BE2C (cell line): ENCODE data around the gene FXR2.
A peak's percentile ranks its signal among the peaks of the same experiment; 100 is the strongest.

Source experiments
- DNase-seq: peaks from one replicate; pipeline ENCODE4 v3.0.0-alpha.2; 2020
- H3K27me3 ChIP-seq: fragments of 250-450 bp; sonication (Bioruptor Pico); 2 replicates; pipeline ENCODE4 v1.5.1; 2020; ENCODE audit warnings: mild to moderate bottlenecking
- H3K36me3 ChIP-seq: fragments of 250-450 bp; sonication (Bioruptor Pico); 2 replicates; pipeline ENCODE4 v1.5.1; 2020; ENCODE audit warnings: mild to moderate bottlenecking
- H3K4me1 ChIP-seq: fragments of 250-450 bp; sonication (Bioruptor Pico); 2 replicates; pipeline ENCODE4 v1.5.1; 2020
- H3K4me3 ChIP-seq: 2 replicates; pipeline ENCODE4 v1.5.1; 2011; ENCODE audit warnings: low read depth, low read length
- H3K9me3 ChIP-seq: fragments of 250-450 bp; sonication (Bioruptor Pico); 2 replicates; pipeline ENCODE4 v1.5.1; 2020
- CTCF ChIP-seq: IDR thresholded peaks from 2 replicates; pipeline ENCODE4 v1.5.1; 2012; ENCODE audit warnings: mild to moderate bottlenecking, low read depth, low read length

FXR2 gene

DNA sequence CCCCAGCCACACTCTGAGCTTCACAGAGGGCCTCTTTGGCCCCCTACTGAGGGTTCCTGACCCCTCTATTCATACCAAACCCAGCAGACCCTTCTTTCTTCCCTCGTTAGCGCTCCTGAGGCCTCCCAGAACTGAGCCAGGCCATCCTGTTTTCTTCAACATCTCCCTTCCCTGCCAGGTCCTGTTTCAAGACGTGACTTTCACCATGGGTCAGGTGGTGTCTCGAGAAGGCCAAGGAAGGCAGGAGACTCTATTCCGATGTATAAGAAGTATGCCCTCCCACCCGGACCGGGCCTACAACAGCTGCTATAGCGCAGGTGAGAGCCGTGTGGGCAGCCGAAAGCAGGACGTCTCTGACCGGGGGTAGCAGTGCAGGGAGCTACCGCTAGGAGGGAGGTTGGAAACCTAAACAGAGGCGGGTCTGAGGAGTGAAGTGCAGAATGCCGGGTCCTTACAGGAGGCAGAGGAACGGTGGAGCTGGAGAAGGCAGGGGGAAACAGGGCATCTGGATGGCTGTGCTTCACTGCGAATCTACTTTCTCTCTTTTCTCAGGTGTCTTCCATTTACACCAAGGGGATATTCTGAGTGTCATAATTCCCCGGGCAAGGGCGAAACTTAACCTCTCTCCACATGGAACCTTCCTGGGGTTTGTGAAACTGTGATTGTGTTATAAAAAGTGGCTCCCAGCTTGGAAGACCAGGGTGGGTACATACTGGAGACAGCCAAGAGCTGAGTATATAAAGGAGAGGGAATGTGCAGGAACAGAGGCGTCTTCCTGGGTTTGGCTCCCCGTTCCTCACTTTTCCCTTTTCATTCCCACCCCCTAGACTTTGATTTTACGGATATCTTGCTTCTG is 54.3 kb downstream of the FXR2 start:
- peak; percentile 14; the same call in 1 of the 2 replicates for TF ChIP-seq CTCF
- no peaks in the 10 kb centered on the region for H3K9me3 ChIP-seq
- peaks cover 9% of the 10 kb centered on the region for H3K36me3 ChIP-seq
- no peak overlapping the region for H3K4me3 ChIP-seq
- no peaks in the 10 kb centered on the region; the same call in 1 of the 2 replicates for H3K4me1 ChIP-seq
- no peak for DNase-seq
- H3K27me3 ChIP-seq, result no peaks in the 10 kb centered on the region

DNA sequence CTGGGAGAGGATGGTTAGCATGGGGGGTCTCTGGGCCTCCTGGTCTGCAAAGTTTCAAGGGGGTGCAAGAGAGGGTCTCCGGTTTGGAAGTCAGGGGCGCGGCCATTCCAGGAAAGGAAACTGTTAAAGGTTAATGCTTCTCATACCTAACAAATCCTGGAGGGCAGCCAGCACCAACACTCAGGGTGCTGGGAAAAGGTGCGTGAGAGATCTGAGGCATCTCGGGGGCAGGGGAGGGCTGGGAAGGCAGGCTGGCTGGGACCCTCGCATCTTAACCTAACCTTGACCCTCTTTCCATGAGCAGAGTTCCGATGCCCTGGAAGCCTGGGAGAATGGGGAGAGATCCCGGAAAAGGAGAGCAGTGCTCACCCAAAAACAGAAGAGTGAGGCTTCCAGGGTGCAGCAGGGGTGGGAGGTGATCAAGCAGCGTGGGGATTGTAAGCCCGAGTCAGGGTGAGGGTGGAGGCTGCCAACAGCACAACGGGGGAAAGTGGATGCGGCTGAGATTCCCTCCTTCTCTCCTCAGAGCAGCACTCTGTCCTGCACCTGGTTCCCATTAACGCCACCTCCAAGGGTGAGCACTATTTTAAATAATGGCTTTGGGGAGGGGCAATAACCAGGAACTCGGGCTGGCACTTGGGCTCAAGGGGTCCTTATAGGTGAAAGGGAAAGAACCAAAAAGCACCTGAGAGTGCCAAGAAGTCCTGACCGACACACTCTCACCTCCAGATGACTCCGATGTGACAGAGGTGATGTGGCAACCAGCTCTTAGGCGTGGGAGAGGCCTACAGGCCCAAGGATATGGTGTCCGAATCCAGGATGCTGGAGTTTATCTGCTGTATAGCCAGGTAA is 55.2 kb downstream of the FXR2 start:
- H3K27me3 ChIP-seq, result no peaks in the 10 kb centered on the region
- TF ChIP-seq CTCF, result no peak
- no peak for DNase-seq
- peaks cover 6% of the 10 kb centered on the region; the same call in 1 of the 2 replicates for H3K36me3 ChIP-seq
- H3K9me3 ChIP-seq, result no peaks in the 10 kb centered on the region
- no peaks in the 10 kb centered on the region; the same call in 1 of the 2 replicates for H3K4me1 ChIP-seq
- no peak overlapping the region for H3K4me3 ChIP-seq

- Histone ChIP-seq H3K36me3 (no peaks in the 10 kb centered on the region), H3K9me3 (no peaks in the 10 kb centered on the region), H3K4me1 (no peaks in the 10 kb centered on the region; the same call in 1 of the 2 replicates), H3K27me3 (no peaks in the 10 kb centered on the region), H3K4me3 (no peak within 1 kb of the TSS)
- no peak for TF ChIP-seq CTCF
- DNase-seq, result no peak
Observed at GRCh38 chr17:7558544-7559319, 56.0 kb downstream of the FXR2 start, which contains the start of gene TNFSF13. TSS of gene TNFSF13 (plus strand) at chr17:7558750. CDS start at chr17:7559040, 290 bp downstream.

DNA sequence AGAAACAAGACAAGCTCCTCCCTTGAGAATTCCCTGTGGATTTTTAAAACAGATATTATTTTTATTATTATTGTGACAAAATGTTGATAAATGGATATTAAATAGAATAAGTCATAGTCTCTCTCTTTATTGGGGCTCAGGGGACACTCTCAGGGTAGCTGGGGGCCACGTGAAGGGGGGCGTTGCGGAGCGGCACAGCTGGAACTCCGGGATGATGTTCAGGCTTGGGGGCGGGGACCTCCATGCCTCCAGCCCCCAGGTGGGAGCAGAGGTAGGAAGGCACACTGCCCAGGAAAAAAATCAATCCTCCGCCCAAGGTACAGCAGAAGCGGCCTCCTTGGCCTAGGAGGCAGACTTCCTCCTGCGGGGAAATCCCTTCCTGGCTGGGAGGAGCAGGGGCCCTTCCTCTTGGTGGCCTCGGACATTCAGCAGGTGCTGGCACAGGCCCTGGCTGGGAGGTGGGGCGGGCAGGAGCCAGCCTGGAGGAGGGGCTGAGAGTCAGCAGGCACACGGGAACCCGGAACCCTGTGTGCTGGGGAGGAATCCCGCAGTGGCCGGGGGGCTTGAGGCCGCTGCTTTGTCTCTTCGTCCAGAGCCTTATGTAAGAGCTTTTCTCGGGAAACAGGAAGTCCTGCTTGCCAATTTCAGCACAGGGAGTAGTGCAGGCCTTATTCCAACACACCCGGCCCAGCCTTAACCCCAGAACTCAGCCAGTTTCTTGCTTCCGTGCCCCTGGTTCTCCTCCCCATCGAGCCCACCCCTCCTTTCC is 56.7 kb downstream of the FXR2 start:
- no peak for TF ChIP-seq CTCF
- no peaks in the 10 kb centered on the region; the same call in 1 of the 2 replicates for H3K4me1 ChIP-seq
- peak; percentile 38 for DNase-seq
- H3K27me3 ChIP-seq, result no peaks in the 10 kb centered on the region
- no peaks in the 10 kb centered on the region for H3K9me3 ChIP-seq
- H3K4me3 ChIP-seq, result no peak overlapping the region
- H3K36me3 ChIP-seq, result no peaks in the 10 kb centered on the region

DNA sequence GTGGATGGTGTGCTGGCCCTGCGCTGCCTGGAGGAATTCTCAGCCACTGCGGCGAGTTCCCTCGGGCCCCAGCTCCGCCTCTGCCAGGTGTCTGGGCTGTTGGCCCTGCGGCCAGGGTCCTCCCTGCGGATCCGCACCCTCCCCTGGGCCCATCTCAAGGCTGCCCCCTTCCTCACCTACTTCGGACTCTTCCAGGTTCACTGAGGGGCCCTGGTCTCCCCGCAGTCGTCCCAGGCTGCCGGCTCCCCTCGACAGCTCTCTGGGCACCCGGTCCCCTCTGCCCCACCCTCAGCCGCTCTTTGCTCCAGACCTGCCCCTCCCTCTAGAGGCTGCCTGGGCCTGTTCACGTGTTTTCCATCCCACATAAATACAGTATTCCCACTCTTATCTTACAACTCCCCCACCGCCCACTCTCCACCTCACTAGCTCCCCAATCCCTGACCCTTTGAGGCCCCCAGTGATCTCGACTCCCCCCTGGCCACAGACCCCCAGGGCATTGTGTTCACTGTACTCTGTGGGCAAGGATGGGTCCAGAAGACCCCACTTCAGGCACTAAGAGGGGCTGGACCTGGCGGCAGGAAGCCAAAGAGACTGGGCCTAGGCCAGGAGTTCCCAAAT is 57.4 kb downstream of the FXR2 start:
- Histone ChIP-seq H3K4me3 (no peak overlapping the region), H3K27me3 (no peaks in the 10 kb centered on the region), H3K4me1 (no peaks in the 10 kb centered on the region; the same call in 1 of the 2 replicates), H3K36me3 (no peaks in the 10 kb centered on the region), H3K9me3 (no peaks in the 10 kb centered on the region)
- no peak for TF ChIP-seq CTCF
- DNase-seq, result no peak
